ENCODE data around the gene EEF2K.

EEF2K gene

DNA sequence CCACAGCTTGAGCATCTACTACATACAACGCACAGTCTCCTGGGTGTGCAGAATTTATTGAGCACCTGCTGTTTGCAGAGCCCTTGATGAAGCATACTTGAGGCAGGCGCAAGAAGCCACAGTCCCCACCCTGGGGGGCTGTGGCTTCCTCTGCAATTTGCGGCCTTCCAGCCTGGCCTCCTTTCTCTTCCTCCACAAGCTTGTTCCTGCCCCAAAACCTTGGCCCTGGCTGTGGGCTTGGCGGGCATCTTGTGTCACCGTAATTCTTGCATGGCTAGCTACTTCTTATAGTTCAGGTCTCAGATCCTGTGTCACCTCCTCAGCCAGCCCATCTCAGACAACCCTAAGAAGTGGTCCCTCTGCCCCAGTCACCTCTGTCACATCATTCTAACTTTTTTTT is 47.2 kb downstream of the EEF2K start:
- WGBS (ENCODE audit: insufficient coverage, insufficient read length): no CpG with 5 or more reads among the region's 5 CpGs
- Histone ChIP-seq H3K36me3 (ENCODE audit: control insufficient read depth, insufficient read depth, low read length) (peaks cover 15% of the 10 kb centered on the region), H3K27me3 (ENCODE audit: control insufficient read depth, insufficient read depth, low read length) (no peaks in the 10 kb centered on the region), H3K4me1 (ENCODE audit: control insufficient read depth, insufficient read depth, low read length) (no peaks in the 10 kb centered on the region), H3K4me3 (ENCODE audit: low read length) (no peak overlapping the region), H3K27ac (ENCODE audit: low read length) (no peak overlapping the region), H3K9me3 (ENCODE audit: control insufficient read depth, insufficient read depth, low read length) (no peaks in the 10 kb centered on the region)
- DNase-seq (ENCODE audit: low read depth, low spot score): no peak

DNA sequence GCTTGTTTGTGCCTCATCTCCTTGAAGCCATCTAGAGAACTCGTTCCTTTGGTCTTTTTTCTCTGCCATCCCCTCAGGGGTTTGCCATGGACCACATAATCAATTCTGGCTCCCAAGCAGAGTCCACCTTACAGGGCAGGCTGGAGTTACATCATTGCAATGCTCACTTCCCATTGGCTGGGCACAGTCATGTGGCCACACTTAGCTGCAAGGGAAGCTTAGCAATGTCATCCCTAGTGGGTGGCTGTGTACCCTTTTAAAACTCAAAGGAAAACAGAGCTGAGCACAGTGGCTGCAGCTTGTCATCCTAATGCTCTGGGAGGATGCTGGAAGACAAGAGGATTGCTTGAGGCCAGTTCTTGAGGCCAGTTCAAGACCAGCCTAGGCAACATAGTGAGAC is 49.3 kb downstream of the EEF2K start:
- no CpG with 5 or more reads among the region's 1 CpG for WGBS (ENCODE audit: insufficient coverage, insufficient read length)
- Histone ChIP-seq H3K27me3 (ENCODE audit: control insufficient read depth, insufficient read depth, low read length) (no peaks in the 10 kb centered on the region), H3K4me1 (ENCODE audit: control insufficient read depth, insufficient read depth, low read length) (no peaks in the 10 kb centered on the region), H3K9me3 (ENCODE audit: control insufficient read depth, insufficient read depth, low read length) (no peaks in the 10 kb centered on the region), H3K36me3 (ENCODE audit: control insufficient read depth, insufficient read depth, low read length) (peaks cover 16% of the 10 kb centered on the region), H3K4me3 (ENCODE audit: low read length) (no peak overlapping the region), H3K27ac (ENCODE audit: low read length) (no peak overlapping the region)
- no peak for DNase-seq (ENCODE audit: low read depth, low spot score)

- H3K9me3 ChIP-seq (ENCODE audit: control insufficient read depth, insufficient read depth, low read length): no peaks in the 10 kb centered on the region
- no peaks in the 10 kb centered on the region for H3K27me3 ChIP-seq (ENCODE audit: control insufficient read depth, insufficient read depth, low read length)
- no peak overlapping the region for H3K27ac ChIP-seq (ENCODE audit: low read length)
- peaks cover 19% of the 10 kb centered on the region for H3K36me3 ChIP-seq (ENCODE audit: control insufficient read depth, insufficient read depth, low read length)
- no peak for DNase-seq (ENCODE audit: low read depth, low spot score)
- H3K4me3 ChIP-seq (ENCODE audit: low read length): no peak overlapping the region
- WGBS (ENCODE audit: insufficient coverage, insufficient read length): no CpG with 5 or more reads among the region's 13 CpGs
- no peaks in the 10 kb centered on the region for H3K4me1 ChIP-seq (ENCODE audit: control insufficient read depth, insufficient read depth, low read length)
Observed at GRCh38 chr16:22257440-22257839, 51.4 kb downstream of the EEF2K start.

DNA sequence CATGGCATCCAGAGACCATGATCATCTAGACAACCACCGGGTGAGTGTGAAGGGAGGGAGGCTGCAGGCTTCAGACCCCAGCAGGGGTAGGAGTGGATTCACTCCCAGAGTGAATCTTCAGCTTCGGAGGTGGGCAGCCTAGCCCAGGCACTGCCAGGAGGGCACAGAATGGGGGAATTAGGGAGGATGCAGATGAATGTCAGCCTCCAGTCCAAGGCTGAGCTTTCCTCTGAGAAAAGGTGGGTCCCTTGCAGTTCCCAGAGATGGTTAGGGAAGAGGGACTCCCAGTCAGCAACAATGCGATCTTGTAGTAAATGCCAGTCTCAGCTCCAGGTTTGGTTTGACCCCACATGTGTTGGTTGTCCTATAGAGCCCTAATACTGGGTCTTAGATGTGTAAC is 54.4 kb downstream of the EEF2K start:
- Histone ChIP-seq H3K9me3 (ENCODE audit: control insufficient read depth, insufficient read depth, low read length) (no peaks in the 10 kb centered on the region), H3K36me3 (ENCODE audit: control insufficient read depth, insufficient read depth, low read length) (peaks cover 19% of the 10 kb centered on the region), H3K4me3 (ENCODE audit: low read length) (no peak overlapping the region), H3K27me3 (ENCODE audit: control insufficient read depth, insufficient read depth, low read length) (no peaks in the 10 kb centered on the region), H3K4me1 (ENCODE audit: control insufficient read depth, insufficient read depth, low read length) (no peaks in the 10 kb centered on the region), H3K27ac (ENCODE audit: low read length) (no peak overlapping the region)
- no CpG with 5 or more reads among the region's 3 CpGs for WGBS (ENCODE audit: insufficient coverage, insufficient read length)
- DNase-seq (ENCODE audit: low read depth, low spot score): no peak

DNA sequence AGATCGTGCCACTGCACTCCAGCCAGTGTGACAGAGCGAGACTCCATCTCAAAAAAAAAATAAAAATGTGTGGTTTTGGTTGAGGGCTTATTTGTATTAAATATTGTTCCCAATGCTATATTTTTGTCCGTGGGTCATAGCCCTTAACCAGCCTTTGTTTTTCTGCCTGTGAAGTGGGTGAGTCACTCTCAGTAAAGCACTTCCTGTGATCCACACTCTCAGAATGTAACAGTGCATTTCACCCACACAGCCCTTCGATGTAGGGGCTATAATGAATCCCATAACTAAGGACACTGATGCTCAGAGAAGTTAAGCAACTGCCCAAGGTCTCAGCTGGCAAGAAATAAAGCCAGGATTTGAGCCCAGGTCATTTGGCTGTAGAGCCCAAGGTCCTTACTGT is 56.4 kb downstream of the EEF2K start:
- H3K27me3 ChIP-seq (ENCODE audit: control insufficient read depth, insufficient read depth, low read length): no peaks in the 10 kb centered on the region
- H3K4me1 ChIP-seq (ENCODE audit: control insufficient read depth, insufficient read depth, low read length): no peaks in the 10 kb centered on the region
- H3K9me3 ChIP-seq (ENCODE audit: control insufficient read depth, insufficient read depth, low read length): no peaks in the 10 kb centered on the region
- no CpG with 5 or more reads among the region's 4 CpGs for WGBS (ENCODE audit: insufficient coverage, insufficient read length)
- DNase-seq (ENCODE audit: low read depth, low spot score): no peak
- H3K4me3 ChIP-seq (ENCODE audit: low read length): no peak overlapping the region
- H3K36me3 ChIP-seq (ENCODE audit: control insufficient read depth, insufficient read depth, low read length): peaks cover 9% of the 10 kb centered on the region
- no peak overlapping the region for H3K27ac ChIP-seq (ENCODE audit: low read length)

DNA sequence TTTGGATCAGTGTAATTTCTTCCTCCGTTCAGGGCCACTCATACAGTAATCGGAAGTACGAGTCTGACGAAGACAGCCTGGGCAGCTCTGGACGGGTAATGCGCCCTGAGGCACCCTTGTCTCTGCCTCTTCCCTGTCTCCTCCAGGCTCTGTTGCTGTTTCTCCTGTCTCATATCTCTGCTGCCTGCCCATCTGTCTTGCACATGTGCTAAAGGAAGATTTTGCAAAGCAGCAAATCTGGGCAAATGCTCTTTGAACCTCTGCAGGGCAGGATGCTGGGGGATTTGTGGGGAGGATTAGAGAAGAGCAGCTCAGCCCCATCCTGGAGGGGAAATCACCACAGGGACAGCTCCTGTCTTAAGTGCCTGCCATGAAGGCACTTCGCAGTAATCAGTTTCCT is 58.7 kb downstream of the EEF2K start:
- Histone ChIP-seq H3K27me3 (ENCODE audit: control insufficient read depth, insufficient read depth, low read length) (no peaks in the 10 kb centered on the region), H3K4me1 (ENCODE audit: control insufficient read depth, insufficient read depth, low read length) (no peaks in the 10 kb centered on the region), H3K36me3 (ENCODE audit: control insufficient read depth, insufficient read depth, low read length) (peaks cover 8% of the 10 kb centered on the region), H3K27ac (ENCODE audit: low read length) (no peak overlapping the region), H3K9me3 (ENCODE audit: control insufficient read depth, insufficient read depth, low read length) (no peaks in the 10 kb centered on the region), H3K4me3 (ENCODE audit: low read length) (no peak overlapping the region)
- no peak for DNase-seq (ENCODE audit: low read depth, low spot score)
- WGBS (ENCODE audit: insufficient coverage, insufficient read length): no CpG with 5 or more reads among the region's 7 CpGs

- no peaks in the 10 kb centered on the region for H3K9me3 ChIP-seq (ENCODE audit: control insufficient read depth, insufficient read depth, low read length)
- H3K36me3 ChIP-seq (ENCODE audit: control insufficient read depth, insufficient read depth, low read length): peaks cover 6% of the 10 kb centered on the region
- no peaks in the 10 kb centered on the region for H3K4me1 ChIP-seq (ENCODE audit: control insufficient read depth, insufficient read depth, low read length)
- no CpG with 5 or more reads among the region's 5 CpGs for WGBS (ENCODE audit: insufficient coverage, insufficient read length)
- DNase-seq (ENCODE audit: low read depth, low spot score): no peak
- H3K27me3 ChIP-seq (ENCODE audit: control insufficient read depth, insufficient read depth, low read length): no peaks in the 10 kb centered on the region
- no peak overlapping the region for H3K4me3 ChIP-seq (ENCODE audit: low read length)
- H3K27ac ChIP-seq (ENCODE audit: low read length): no peak overlapping the region
Observed at GRCh38 chr16:22265351-22265750, 59.3 kb downstream of the EEF2K start.

DNA sequence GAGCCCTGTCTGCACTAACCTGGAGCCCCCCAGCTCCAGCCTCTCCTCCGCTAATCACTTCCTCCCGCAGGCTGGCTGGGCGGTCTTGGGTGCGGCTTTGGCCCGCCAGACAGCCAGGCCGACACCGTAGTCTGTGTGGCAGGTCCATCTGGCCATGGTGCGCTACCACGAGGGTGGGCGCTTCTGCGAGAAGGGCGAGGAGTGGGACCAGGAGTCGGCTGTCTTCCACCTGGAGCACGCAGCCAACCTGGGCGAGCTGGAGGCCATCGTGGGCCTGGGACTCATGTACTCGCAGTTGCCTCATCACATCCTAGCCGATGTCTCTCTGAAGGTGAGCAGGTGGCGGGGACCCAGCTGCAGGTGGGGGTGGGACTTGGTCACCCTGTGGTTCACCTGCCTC is 60.5 kb downstream of the EEF2K start:
- H3K9me3 ChIP-seq (ENCODE audit: control insufficient read depth, insufficient read depth, low read length): no peaks in the 10 kb centered on the region
- H3K27ac ChIP-seq (ENCODE audit: low read length): no peak overlapping the region
- no peaks in the 10 kb centered on the region for H3K27me3 ChIP-seq (ENCODE audit: control insufficient read depth, insufficient read depth, low read length)
- DNase-seq (ENCODE audit: low read depth, low spot score): no peak
- H3K4me1 ChIP-seq (ENCODE audit: control insufficient read depth, insufficient read depth, low read length): no peaks in the 10 kb centered on the region
- WGBS (ENCODE audit: insufficient coverage, insufficient read length): no CpG with 5 or more reads among the region's 19 CpGs
- H3K36me3 ChIP-seq (ENCODE audit: control insufficient read depth, insufficient read depth, low read length): peaks cover 4% of the 10 kb centered on the region; the same call in 1 of the 2 replicates
- no peak overlapping the region for H3K4me3 ChIP-seq (ENCODE audit: low read length)

DNA sequence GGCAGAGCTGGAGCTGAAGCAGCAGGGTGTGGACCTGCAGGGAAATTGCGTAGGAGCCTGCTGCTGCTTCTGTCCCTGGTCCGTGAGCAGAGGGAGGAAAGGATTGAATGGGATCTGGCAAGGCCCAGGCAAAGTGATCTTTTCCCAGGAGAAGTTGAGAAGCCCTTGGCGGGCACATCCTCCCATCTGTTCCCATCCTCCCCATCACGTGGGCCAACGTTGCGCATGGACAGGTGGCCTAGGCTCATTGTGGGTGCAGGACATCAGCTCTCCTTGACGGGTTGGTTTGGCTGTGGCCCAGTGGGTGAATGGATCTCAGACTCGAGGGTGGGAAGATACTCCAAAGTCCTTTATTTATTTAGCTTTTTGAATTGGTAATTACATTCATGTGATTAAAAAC is 61.7 kb downstream of the EEF2K start:
- Histone ChIP-seq H3K36me3 (ENCODE audit: control insufficient read depth, insufficient read depth, low read length) (peaks cover 4% of the 10 kb centered on the region; the same call in 1 of the 2 replicates), H3K27ac (ENCODE audit: low read length) (no peak overlapping the region), H3K27me3 (ENCODE audit: control insufficient read depth, insufficient read depth, low read length) (no peaks in the 10 kb centered on the region), H3K4me1 (ENCODE audit: control insufficient read depth, insufficient read depth, low read length) (no peaks in the 10 kb centered on the region), H3K9me3 (ENCODE audit: control insufficient read depth, insufficient read depth, low read length) (no peaks in the 10 kb centered on the region), H3K4me3 (ENCODE audit: low read length) (no peak overlapping the region)
- no CpG with 5 or more reads among the region's 8 CpGs for WGBS (ENCODE audit: insufficient coverage, insufficient read length)
- DNase-seq (ENCODE audit: low read depth, low spot score): no peak

DNA sequence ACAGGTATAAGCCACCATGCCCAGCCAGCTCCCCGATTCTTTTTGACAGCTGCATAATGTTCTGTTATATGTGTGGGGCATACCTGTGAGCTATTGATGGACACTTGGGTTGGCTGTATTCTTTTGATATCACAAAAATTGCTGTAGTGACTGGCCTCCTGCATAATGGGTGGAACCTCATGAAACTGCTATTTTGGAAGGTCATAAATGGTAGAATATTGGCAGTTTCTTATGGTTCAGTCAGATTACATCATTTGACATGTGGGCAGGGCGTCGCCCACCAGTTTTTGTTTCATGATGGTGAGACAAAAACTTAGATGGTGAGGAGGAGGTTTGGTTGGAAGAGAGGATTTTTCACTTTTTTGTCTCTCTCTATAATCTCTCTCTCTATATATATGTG is 64.4 kb downstream of the EEF2K start:
- peaks cover 13% of the 10 kb centered on the region for H3K36me3 ChIP-seq (ENCODE audit: control insufficient read depth, insufficient read depth, low read length)
- WGBS (ENCODE audit: insufficient coverage, insufficient read length): no CpG with 5 or more reads among the region's 3 CpGs
- no peaks in the 10 kb centered on the region for H3K27me3 ChIP-seq (ENCODE audit: control insufficient read depth, insufficient read depth, low read length)
- no peaks in the 10 kb centered on the region for H3K9me3 ChIP-seq (ENCODE audit: control insufficient read depth, insufficient read depth, low read length)
- H3K4me1 ChIP-seq (ENCODE audit: control insufficient read depth, insufficient read depth, low read length): no peaks in the 10 kb centered on the region
- no peak overlapping the region for H3K27ac ChIP-seq (ENCODE audit: low read length)
- DNase-seq (ENCODE audit: low read depth, low spot score): no peak
- H3K4me3 ChIP-seq (ENCODE audit: low read length): no peak overlapping the region

DNA sequence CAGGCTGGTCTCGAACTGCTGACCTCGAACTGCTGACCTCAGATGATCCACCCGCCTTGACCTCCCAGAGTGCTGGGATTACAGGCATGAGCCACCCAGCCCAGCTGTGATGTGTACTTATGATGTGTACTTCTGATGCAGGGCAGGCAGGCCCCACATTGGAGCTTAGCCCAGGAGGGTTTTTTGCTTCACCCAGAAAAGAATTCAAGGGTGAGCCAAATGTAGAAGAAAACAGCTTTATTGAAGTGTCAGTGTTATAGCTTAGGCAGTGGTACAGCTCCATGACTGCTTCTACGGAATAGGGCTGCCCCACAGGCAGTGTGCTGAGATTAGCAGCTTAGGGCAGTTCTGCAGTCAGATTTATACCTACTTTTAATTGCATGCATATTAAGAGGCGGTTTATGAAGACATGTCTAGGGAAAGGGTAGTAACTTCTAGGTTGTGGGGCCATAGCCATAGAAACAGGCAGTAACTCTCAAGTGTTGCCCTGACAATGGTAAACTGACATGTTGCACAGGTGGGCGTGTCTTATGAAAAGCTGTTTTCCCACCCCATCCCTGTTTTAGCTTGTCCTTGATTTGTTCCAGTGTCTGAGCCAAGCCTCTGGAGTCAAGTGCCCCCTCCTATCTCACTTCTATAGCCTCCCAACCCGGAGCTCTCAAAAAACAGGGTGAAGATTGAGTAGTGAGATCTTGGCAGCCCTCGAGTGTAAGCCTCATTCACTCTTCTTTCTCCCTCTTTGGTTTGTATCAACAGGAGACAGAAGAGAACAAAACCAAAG is 67.0 kb downstream of the EEF2K start:
- Histone ChIP-seq H3K27ac (ENCODE audit: low read length) (no peak overlapping the region), H3K36me3 (ENCODE audit: control insufficient read depth, insufficient read depth, low read length) (peaks cover 9% of the 10 kb centered on the region; the same call in 1 of the 2 replicates), H3K4me1 (ENCODE audit: control insufficient read depth, insufficient read depth, low read length) (no peaks in the 10 kb centered on the region), H3K4me3 (ENCODE audit: low read length) (no peak overlapping the region), H3K27me3 (ENCODE audit: control insufficient read depth, insufficient read depth, low read length) (no peaks in the 10 kb centered on the region), H3K9me3 (ENCODE audit: control insufficient read depth, insufficient read depth, low read length) (no peaks in the 10 kb centered on the region)
- no CpG with 5 or more reads among the region's 8 CpGs for WGBS (ENCODE audit: insufficient coverage, insufficient read length)
- DNase-seq (ENCODE audit: low read depth, low spot score): no peak

All from iPS DF 6.9 (cell line).